Fibroblast of the aortic adventitia (primary cell): ENCODE data around the gene WFIKKN1. TPM values are rescaled to one million over a fixed set of nuclear protein-coding genes. Genes with fewer than 3 reads are reported as not detected.
"Not testable (repeated sequence)": the region's sequence is repeated elsewhere in the genome, so short reads cannot be mapped to it uniquely, and the experiment has no call there.

Experiments used
- DNase-seq: peaks from one replicate; pipeline ENCODE4 v3.0.0-alpha.2; 2010; ENCODE audit warnings: low read depth
- H3K4me3 ChIP-seq: 2 replicates; pipeline ENCODE4 v1.5.1; 2011; ENCODE audit warnings: low read depth, mild to moderate bottlenecking, control low read depth, low read length, moderate library complexity
- total RNA-seq: library from RNA; depleted of rRNA; stranded (reverse); fragments of >200 nt; gene quantifications from 2 replicates; pipeline ENCODE4 v1.2.3, GENCODE V29; 2012; ENCODE audit warnings: low replicate concordance
- TF ChIP-seq, protein P1 (sequence below): IDR thresholded peaks from 2 replicates; pipeline ENCODE4 v1.5.1; 2011; ENCODE audit warnings: mild to moderate bottlenecking, low read length, control low read depth, inconsistent platforms; ENCODE audit not compliant: insufficient read depth

The WFIKKN1 gene
- total RNA-seq, 1 donor = 0.18 TPM

DNA sequence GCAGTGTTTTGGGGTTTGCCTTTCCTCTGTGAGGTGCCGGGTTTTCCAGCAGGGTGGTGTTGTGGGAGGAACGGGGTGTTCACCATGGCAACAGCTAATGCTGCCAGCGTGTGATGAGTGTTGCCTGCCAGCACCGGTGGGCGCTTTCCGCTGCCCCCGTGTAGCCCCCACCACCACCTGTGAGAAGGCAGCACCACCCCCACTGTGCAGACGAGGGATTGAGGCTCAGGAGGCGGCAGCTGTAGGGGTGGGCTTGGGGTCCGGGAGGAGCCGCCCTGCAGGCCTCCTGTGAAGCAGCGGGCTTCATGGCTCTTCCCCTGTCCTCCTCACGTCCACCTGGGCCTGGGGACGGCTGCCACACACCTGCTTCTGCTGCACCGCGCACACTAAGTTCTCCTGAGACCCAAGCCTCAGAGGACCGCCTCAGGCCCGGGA, 35.7 kb upstream of the WFIKKN1 start:
- TF ChIP-seq, protein P1, sequence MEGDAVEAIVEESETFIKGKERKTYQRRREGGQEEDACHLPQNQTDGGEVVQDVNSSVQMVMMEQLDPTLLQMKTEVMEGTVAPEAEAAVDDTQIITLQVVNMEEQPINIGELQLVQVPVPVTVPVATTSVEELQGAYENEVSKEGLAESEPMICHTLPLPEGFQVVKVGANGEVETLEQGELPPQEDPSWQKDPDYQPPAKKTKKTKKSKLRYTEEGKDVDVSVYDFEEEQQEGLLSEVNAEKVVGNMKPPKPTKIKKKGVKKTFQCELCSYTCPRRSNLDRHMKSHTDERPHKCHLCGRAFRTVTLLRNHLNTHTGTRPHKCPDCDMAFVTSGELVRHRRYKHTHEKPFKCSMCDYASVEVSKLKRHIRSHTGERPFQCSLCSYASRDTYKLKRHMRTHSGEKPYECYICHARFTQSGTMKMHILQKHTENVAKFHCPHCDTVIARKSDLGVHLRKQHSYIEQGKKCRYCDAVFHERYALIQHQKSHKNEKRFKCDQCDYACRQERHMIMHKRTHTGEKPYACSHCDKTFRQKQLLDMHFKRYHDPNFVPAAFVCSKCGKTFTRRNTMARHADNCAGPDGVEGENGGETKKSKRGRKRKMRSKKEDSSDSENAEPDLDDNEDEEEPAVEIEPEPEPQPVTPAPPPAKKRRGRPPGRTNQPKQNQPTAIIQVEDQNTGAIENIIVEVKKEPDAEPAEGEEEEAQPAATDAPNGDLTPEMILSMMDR = no peak

DNA sequence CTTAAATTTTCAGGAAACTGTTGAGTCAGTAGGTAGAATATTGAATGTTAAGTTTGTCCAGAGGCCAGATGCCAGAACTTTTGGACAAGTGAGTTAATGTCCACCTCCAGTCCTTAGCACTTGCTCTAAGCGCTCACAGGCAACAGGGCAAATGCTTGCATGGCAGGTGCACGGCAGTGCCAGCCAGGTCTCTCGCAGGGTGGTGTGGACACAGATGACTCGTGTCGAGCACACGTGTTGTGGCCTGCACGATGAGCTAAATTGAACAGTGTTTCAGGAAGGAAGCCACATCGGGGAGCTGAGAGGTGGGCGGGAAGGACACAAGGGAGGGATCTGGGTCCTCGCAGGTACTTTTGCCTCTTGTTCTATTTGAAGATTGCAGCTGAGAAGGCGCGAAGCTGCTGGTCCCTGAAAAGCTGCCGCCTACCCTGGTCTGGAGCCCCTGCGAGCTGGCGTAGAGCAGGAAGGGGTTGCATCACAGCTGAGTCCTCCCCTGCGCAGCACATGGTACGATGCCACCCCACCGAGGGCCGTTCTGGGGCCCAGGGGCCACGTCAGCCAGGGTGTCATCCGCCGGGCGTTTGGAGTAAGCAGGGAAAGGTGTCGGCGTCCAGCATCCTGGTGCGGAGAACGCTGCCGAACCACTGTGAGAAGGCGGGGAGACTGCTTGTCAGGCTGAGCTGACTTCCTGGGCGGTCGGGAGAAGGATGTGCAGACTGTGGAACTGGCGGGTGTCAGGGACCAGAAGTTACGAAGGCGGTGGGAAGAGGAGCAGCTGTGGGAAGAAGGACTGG, 34.6 kb upstream of the WFIKKN1 start:
- DNase-seq = no peak
- TF ChIP-seq, protein P1 = no peak
- no peak overlapping the region for H3K4me3 ChIP-seq

More for the DNA sequence above, 35.7 kb upstream of the WFIKKN1 start:
- no peak overlapping the region for H3K4me3 ChIP-seq
- no peak for DNase-seq

DNA sequence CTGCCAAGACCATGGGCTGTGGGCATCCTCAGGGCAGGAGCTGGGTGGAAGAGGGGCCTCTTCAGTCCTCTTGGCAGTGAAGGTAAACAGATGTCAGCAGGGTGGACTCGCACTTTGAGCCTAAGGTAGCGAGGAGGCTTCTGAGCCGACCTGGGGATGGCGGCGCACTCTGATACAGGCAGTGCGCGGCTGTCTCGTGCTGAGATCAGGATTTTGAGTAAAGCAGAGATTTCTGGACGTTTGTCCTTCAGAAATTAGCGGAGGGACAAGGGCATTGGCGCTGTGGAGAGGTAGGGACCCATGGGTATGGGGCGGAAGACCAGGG, 34.1 kb upstream of the WFIKKN1 start:
- TF ChIP-seq, protein P1 = no peak
- no peak for DNase-seq
- no peak overlapping the region for H3K4me3 ChIP-seq

DNA sequence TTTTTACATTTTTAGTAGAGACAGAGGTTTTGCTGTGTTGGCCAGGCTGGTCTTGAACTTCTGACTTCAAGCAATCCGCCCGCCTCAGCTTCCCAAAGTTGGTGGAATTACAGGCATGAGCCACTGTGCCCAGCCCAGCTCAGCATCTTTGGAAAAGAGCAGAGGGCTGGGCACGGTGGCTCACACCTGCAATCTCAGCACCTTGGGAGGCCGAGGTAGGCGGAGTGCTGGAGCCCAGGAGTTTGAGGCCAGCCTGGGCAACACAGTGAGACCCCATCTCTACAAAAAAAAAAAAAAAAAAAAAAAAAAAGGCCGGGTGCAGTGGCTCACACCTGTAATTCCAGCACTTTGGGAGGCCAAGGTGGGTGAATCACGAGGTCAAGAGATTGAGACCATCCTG, 33.1 kb upstream of the WFIKKN1 start:
- H3K4me3 ChIP-seq, DNase-seq: not testable (repeated sequence)

DNA sequence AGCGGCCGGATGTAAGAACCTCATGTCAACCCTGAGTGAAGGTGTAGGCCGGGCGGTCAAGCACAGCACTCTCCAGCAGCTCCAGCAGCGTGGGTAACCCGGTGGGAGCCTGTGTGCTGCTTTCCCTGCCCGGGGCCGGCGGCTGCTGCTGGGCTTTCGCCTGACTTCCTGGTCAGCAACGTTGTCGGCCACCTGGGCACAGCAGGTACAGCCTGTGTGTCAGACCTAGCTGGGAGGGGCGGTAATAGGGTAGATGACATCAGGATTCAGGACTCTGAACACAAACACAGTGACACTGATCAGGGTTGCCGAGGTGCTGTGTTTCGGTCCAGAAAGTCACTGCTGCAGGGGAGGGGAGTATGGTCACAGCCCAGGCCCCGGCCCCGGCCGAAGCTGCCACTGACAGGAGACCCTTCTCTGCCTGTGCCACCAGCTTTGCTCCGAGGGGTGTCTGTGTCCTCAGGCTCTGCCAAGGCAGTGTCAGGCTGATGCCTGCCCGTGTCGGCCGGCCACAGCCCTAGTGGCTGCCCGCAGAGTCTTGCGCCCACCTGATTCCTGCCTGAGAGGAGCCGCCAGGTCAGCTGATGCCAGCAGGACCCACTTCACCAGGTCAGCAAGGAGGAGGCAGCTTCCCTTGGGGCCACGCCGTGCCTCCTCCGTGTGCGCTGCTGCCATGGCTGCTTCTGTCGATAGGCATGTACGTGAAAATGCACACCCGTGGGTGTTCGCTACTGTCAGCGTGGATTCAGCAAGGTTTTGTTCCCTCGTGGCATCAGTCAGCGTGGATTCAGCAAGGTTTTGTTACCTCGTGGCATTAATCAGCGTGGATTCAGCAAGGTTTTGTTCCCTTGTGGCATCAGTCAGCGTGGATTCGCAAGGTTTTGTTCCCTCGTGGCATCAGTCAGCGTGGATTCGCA, 31.7 kb upstream of the WFIKKN1 start:
- DNase-seq = no peak
- H3K4me3 ChIP-seq = no peak overlapping the region
- TF ChIP-seq, protein P1 = no peak

DNA sequence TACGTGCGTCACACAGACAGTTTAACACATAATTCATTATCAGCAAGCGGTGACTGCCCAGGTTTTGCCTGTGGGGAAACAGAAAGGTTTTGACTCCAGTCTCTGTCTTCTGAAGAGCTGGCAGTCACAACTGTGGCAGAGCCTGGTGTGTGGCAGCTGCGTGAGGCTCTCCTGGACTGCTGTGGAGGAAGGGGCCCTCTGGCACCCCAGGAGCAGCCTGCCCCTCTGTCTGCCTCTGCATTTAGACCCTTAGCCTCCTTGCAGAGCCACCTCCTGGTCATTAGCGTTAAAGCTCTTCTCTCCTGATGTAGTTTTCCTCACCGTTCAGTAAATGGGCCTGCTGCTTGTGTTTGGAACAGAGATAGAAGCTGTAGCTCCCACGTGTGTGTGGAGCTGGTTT, 30.0 kb upstream of the WFIKKN1 start:
- TF ChIP-seq, protein P1 = peak; percentile 26
- DNase-seq = no peak
- no peak overlapping the region for H3K4me3 ChIP-seq

DNA sequence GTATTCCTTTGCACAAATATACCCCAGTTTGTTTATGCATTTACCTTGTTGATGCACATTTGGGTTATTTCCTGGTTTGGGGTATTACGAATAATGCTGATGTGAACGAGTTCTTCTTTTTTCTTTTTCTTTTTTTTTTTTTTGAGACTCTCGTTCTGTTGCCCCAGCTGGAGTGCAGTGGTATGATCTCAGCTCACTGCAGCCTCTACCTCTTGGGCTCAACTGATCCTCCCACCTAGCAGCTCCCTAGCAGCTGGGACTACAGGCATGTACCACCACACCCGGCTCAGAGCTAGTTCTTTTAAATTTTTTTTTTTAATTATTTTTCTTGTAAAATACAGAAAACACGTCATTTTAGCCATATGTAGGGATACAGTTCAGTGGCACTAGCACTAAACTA, 26.9 kb upstream of the WFIKKN1 start:
- TF ChIP-seq, protein P1 = no peak
- H3K4me3 ChIP-seq = no peak overlapping the region
- no peak for DNase-seq
